Lower lobe of right lung (tissue), 2 donors: Measurements from ENCODE around the gene C5orf24. TPM values are rescaled to one million over a fixed set of nuclear protein-coding genes. Genes with fewer than 3 reads are reported as not detected.

ENCODE experiments used
- ATAC-seq, 2 donors: fragments of 200-7000 bp; cut with Tn5 transposase; one replicate each; pipeline ENCODE4 v1.9.1; 2020 to 2022; ENCODE audit warnings: mild to moderate bottlenecking in 2 of 2, moderate library complexity in 2 of 2
- DNase-seq: peaks from one replicate; pipeline ENCODE4 v3.0.0-alpha.2; 2020
- H3K27ac ChIP-seq: fragments of 200-600 bp; one replicate; pipeline ENCODE4 v1.8.0; 2022
- H3K27me3 ChIP-seq: fragments of 200-600 bp; one replicate; pipeline ENCODE4 v1.8.0; 2022; ENCODE audit warnings: low read depth
- H3K36me3 ChIP-seq: fragments of 200-600 bp; one replicate; pipeline ENCODE4 v1.8.0; 2022; ENCODE audit warnings: mild to moderate bottlenecking
- H3K4me1 ChIP-seq: fragments of 200-600 bp; one replicate; pipeline ENCODE4 v1.8.0; 2022
- H3K4me3 ChIP-seq: fragments of 200-600 bp; one replicate; pipeline ENCODE4 v1.8.0; 2022; ENCODE audit warnings: mild to moderate bottlenecking
- H3K9me3 ChIP-seq: fragments of 200-600 bp; one replicate; pipeline ENCODE4 v1.8.0; 2022
- intact Hi-C: fragments of 100-400 bp; cut with DNase I; formaldehyde crosslinking; loops from one replicate; pipeline ENCODE4 v1.11.0; 2022
- total RNA-seq: library from RNA; stranded (reverse); fragmentation: NEBNext Ultra II Directional; extraction: Animal tissue kit (Norgen Biotek cat#: 25700); gene quantifications from one replicate; pipeline ENCODE4 v1.2.1, GENCODE V29; 2021
- TF ChIP-seq, protein P1 (sequence below): fragments of 200-600 bp; IDR thresholded peaks from one replicate; pipeline ENCODE4 v1.8.0; 2022; ENCODE audit warnings: antibody characterized with exemption, mild to moderate bottlenecking
- donor health status: DM: no; HTN: yes; CAD: no; lungs with severe emphysema.

The C5orf24 gene
- total RNA-seq, 1 donor from 2014 or later, result 47.9 TPM

DNA sequence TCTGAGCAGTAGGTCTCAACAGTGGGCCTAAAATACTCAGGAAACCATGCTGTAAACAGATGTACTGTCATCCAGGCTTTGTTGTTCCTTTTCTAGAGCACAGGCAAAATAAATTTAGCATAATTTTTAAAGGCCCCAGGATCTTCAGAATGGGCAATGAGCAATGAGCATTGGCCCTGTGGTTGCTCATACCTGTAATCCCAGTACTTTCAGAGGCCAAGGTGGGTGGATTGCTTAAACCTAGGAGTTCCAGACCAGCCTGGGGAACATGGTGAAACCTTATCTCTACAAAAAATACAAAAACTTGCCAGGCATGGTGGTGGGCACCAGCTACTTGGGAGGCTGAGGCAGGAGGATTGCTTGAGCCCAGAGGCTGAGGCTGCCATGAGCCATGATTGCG, 45.7 kb downstream of the C5orf24 start:
- H3K4me3 ChIP-seq, result no peak overlapping the region
- H3K27me3 ChIP-seq, result no peaks in the 10 kb centered on the region
- no peaks in the 10 kb centered on the region for H3K9me3 ChIP-seq
- H3K27ac ChIP-seq, result no peak overlapping the region
- ATAC-seq (no peak), DNase-seq (no peak)
- peaks cover 64% of the 10 kb centered on the region for H3K36me3 ChIP-seq
- H3K4me1 ChIP-seq, result no peaks in the 10 kb centered on the region
- TF ChIP-seq, protein P1, sequence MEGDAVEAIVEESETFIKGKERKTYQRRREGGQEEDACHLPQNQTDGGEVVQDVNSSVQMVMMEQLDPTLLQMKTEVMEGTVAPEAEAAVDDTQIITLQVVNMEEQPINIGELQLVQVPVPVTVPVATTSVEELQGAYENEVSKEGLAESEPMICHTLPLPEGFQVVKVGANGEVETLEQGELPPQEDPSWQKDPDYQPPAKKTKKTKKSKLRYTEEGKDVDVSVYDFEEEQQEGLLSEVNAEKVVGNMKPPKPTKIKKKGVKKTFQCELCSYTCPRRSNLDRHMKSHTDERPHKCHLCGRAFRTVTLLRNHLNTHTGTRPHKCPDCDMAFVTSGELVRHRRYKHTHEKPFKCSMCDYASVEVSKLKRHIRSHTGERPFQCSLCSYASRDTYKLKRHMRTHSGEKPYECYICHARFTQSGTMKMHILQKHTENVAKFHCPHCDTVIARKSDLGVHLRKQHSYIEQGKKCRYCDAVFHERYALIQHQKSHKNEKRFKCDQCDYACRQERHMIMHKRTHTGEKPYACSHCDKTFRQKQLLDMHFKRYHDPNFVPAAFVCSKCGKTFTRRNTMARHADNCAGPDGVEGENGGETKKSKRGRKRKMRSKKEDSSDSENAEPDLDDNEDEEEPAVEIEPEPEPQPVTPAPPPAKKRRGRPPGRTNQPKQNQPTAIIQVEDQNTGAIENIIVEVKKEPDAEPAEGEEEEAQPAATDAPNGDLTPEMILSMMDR, result no peak
- intact Hi-C loops, result no loop called here

DNA sequence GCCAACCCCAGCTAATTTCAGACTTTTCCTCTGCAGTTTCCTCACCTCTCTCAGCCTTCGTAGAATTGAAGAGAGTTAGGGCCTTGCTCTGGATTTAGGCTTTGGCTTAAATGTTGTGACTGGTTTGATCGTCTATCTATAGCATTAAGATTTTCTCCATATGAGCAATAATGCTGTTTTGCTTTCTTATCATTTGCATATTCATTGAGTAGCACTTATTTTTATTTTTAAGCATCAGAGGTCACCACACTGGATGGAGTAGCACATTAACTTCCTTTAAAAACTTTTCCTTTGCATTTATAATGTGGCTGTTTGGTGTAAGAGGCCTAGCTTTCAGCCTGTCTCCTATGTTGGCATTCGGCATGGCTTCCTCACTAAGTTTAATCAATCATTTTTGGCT, 46.5 kb downstream of the C5orf24 start:
- Histone ChIP-seq H3K36me3 (peaks cover 70% of the 10 kb centered on the region), H3K9me3 (no peaks in the 10 kb centered on the region)

GRCh38 chr5:134892926-134893325, 47.2 kb downstream of the C5orf24 start:
- no peak overlapping the region for H3K27ac ChIP-seq
- H3K9me3 ChIP-seq, result no peaks in the 10 kb centered on the region
- ATAC-seq, result no peak
- intact Hi-C loops, result no loop called here
- no peaks in the 10 kb centered on the region for H3K4me1 ChIP-seq
- no peak for DNase-seq
- TF ChIP-seq, protein P1, result no peak
- H3K4me3 ChIP-seq, result no peak overlapping the region
- H3K36me3 ChIP-seq, result peaks cover 71% of the 10 kb centered on the region
- H3K27me3 ChIP-seq, result no peaks in the 10 kb centered on the region

More for the DNA sequence above, 46.5 kb downstream of the C5orf24 start:
- TF ChIP-seq, protein P1, result no peak
- intact Hi-C loops, result no loop called here
- Histone ChIP-seq H3K27me3 (no peaks in the 10 kb centered on the region), H3K4me3 (no peak overlapping the region), H3K4me1 (no peaks in the 10 kb centered on the region), H3K27ac (no peak overlapping the region)
- DNase-seq (no peak), ATAC-seq (no peak)

- DNase-seq, result no peak
- intact Hi-C loops, result no loop called here
Observed at GRCh38 chr5:134893748-134894505, 48.2 kb downstream of the C5orf24 start.

DNA sequence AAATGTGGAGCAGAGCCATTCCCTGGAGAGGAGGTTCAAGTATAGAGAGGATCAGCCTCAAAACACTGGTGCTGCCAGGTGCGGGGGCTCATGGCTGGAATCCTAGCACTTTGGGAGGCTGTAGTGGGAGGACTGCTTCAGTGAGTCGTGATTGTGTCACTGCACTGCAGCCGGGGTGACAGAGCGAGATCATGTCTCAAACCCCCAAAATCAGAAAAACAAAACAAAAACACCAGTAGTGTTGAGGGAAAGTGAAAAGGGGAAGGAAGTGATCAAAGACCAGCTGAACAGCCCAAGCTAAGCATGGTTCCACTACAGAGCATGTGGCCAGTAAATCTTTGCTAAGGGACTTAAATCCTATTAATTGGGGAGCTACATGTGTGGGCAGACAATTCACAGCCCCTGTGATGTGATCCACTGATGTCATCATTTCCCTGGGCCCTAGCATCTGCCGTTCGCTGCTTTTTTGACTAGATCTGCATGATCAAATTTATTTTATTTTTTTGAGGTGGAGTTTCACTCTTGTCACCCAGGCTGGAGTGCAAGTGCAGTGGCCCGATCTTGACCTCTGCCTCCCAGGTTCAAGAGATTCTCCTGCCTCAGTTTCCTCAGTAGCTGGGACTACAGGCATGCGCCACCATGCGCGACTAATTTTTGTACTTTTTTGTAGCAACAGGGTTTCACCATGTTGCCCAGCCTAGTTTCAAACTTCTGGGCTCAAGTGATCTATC, 56.5 kb downstream of the C5orf24 start:
- Histone ChIP-seq H3K27ac (no peak overlapping the region), H3K27me3 (no peaks in the 10 kb centered on the region), H3K4me1 (no peaks in the 10 kb centered on the region), H3K9me3 (no peaks in the 10 kb centered on the region), H3K36me3 (peaks cover 33% of the 10 kb centered on the region), H3K4me3 (no peak overlapping the region)
- ATAC-seq (no peak), DNase-seq (no peak)
- intact Hi-C loops, result no loop called here
- TF ChIP-seq, protein P1, result no peak

More at GRCh38 chr5:134893748-134894505, 48.2 kb downstream of the C5orf24 start:
- Histone ChIP-seq H3K9me3 (no peaks in the 10 kb centered on the region), H3K27me3 (no peaks in the 10 kb centered on the region), H3K27ac (no peak overlapping the region), H3K4me1 (no peaks in the 10 kb centered on the region), H3K36me3 (peaks cover 71% of the 10 kb centered on the region), H3K4me3 (no peak overlapping the region)
- TF ChIP-seq, protein P1, result no peak
- no peak for ATAC-seq
